GM19328 (cell line): ENCODE measurements around the gene SLC22A6.

Source experiments
- ATAC-seq: cut with Tn5 transposase; IDR thresholded peaks from one replicate; pipeline ENCODE4 v1.9.1; 2021; ENCODE audit warnings: mild to moderate bottlenecking, moderate library complexity; ENCODE audit not compliant: unreplicated experiment

Gene SLC22A6

GRCh38 chr11:62984451-62984991 lies at the start of gene SLC22A6:
SLC22A6 (minus strand) TSS chr11:62984967; CDS start chr11:62984690, 277 bp downstream.
- ATAC-seq = no peak

DNA sequence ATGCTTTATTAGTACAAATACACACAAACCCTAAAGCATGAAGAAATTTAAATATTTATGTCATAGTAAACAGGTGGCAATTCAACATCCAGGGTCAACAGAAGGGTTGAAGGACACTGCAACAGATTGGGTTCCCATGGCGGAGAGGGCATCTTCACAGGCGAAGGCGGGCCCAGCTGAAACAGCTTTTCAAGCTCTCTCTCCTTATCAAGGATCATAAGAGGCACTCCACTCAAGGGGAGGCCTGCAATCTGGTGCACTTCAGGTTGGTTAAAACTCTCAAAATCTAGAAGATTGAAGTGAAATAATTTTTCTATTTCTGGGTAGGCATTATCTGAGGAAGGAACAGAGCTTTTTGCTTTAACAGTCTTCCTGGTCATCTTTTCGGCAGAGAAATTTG lies 47.7 kb upstream of the SLC22A6 start:
- ATAC-seq = no peak

DNA sequence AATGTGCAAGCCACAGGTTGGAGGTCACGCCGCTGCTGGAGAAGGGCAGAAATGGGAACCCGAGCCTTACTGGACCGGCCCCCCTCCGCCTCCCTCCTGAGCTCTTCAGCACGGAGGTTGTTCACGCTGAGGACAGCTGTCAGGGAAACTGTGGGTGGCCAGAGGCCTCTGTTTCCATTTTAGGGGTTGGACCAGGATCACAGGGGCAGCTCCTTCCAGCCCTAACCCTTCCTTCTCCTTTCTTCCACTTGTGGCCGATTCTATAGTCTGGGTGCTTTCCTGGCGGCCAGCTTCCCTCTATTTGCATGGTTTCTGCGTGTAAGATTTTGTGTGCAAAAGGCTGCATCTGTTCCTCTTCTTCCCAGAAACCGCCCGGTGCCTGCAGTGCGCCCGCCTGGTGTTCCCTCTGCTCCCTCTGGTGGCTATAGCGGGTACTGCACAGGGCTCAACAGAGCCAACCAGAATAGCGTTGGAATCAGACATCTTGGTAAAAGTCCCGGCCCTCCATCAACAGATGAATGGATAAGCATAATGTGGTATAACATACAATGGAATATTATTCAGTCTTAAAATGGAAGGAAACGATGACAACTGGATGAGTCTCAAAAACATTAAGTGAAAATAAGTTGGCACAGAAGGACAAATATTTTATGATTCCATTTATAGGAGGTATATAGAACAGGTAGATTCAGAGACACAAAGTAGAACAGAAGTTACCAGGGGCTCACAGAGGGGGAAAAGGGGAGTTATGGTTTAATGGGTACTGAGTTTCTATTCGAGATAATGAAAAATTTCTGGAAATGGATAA lies 39.3 kb upstream of the SLC22A6 start:
- ATAC-seq = no peak

DNA sequence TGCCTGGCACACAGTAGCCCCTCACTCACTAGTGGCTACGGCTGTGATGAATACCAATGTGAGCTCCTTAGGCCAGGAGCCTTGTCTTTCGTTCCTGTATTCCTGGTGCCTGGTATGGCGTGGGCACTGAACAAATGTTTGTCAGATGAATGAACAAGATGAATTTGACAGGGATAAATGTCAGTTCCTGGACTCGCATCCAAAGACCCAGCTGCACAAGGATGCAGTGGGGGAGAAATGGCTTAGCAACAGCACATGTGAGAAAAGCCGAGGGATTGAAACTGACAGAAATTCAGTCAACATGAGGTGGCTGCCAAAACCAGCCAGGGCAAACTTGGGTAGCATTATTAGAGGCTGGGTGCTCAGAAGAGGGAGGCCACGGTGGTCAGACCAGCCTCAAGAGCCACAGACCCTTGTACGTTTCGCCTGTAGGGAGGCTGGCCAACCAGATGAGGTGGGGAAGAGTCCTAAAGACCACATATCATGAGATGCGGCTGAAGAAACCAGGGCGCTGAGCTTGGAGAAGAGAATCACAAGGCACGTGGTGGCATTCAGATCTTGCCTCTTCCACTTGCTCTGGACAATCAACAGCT lies 38.6 kb upstream of the SLC22A6 start:
- ATAC-seq = no peak

- ATAC-seq = no peak
Observed at GRCh38 chr11:63022441-63022840, 37.7 kb upstream of the SLC22A6 start.

DNA sequence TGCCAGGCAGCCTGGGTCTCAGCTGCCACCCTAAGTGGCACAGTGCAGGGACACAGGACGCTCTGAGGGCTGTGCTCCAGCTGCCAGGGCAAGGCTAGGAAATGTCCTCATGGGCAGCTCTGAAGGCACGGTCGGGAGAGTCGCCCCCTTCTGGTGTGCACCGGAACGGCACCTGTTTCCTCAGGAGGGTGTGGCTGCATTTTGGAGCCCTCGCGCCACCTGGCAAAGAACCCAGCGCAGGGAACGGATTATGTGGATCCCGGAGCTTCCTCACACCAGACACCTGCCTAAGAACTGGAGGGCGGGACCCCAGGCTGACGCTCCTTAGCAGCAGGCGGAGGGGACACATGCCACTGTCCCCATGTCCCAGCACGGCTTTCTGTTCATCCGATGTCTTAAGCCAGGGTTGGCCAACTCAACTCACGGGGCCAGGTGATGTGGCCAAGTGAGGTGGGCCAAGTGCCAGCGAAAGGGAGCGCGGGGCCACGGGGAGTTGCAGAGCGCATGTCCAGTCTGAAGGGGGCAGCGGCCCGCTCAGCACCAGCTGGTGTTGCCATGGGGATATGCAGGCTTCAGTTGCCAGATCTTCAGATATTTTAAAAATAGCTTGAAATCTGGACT lies 36.0 kb upstream of the SLC22A6 start:
- ATAC-seq = no peak

GRCh38 chr11:63019506-63019905 lies 34.7 kb upstream of the SLC22A6 start:
- no peak for ATAC-seq

- no peak for ATAC-seq
Observed at GRCh38 chr11:63017306-63017974, 32.7 kb upstream of the SLC22A6 start.

GRCh38 chr11:63015521-63016215 lies 30.9 kb upstream of the SLC22A6 start, which contains the start of gene SLC22A8:
SLC22A8 (minus strand) TSS chr11:63015841; CDS start chr11:63014958, 883 bp downstream.
- ATAC-seq = no peak

DNA sequence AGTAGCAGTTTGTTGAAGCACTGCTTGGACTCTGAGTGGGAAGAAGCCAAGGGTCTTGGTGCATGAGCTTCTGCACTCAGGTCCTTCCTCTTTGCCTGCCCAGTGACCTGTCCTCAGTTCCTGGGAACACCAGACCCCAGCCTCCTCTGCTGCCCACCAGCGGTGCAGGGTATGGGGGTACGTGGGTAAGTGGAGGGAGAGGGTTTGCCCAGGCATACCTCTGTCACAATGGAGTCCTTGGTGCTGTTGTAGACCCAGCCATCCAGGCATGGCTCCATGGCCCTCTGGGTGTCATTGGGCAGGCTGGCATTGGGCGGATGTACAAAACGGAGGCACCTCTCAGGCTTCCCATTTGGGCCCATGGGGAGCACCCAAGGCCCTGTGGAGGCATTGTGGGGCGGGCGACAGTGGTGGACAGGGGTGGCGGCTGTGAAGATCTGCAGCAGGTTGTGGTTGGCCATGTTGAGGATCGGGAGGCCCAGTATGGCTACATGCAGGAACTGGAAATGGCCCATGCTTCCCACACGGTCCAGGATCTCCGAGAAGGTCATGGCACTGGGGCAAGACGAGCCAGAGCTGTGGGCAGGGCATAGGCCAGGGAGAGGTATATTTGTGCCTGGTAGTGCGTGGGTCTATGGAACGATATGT lies 29.8 kb upstream of the SLC22A6 start:
- ATAC-seq = no peak

GRCh38 chr11:63012839-63013238 lies 28.1 kb upstream of the SLC22A6 start:
- ATAC-seq = no peak

- no peak for ATAC-seq
Observed at GRCh38 chr11:63012430-63012829, 27.7 kb upstream of the SLC22A6 start.

GRCh38 chr11:63010934-63011439 lies 26.2 kb upstream of the SLC22A6 start:
- no peak for ATAC-seq

- no peak for ATAC-seq
Observed at GRCh38 chr11:63007920-63008319, 23.2 kb upstream of the SLC22A6 start.

- ATAC-seq = no peak
Observed at GRCh38 chr11:63001456-63001855, 16.7 kb upstream of the SLC22A6 start.

GRCh38 chr11:62999649-63000048 lies 14.9 kb upstream of the SLC22A6 start:
- ATAC-seq = no peak

DNA sequence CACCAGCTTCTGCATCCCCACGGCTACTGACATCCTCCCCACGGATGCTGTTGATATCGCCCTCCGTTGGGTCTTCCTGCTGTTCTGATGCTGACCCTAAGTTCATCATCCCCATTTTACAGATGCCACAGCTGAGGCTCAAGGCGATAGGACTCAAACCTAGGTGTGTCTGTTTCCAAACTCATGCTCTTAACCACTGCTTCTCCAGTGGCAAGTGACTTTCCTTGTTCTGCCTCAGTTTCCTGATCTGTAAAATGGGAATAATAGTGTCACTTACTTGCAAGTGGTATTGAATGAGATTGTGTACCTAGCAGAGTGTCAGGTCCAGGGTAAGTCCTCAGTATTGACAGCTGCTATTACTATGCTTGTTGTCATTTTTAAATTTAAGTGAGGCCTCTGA lies 14.4 kb upstream of the SLC22A6 start:
- no peak for ATAC-seq

DNA sequence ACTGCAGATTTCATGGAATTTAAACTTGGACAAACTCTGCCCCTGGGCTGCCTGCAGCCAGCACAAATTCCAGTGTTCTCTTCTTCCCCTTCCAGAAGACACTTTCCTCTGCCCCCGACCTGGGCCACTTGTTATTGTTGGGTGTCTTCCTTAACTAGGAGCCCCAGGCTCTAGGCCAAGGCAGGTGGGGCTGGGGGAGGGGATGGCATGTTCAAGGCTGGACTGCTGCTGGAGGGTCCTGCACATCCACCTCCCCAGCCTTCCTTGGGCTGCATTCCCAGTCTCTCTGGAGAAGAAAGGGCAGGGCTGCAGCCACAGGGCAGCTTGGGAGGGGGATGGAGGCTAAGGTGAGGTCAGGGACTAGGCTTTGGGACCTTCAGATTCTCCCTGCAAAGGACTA lies 11.5 kb upstream of the SLC22A6 start:
- no peak for ATAC-seq

DNA sequence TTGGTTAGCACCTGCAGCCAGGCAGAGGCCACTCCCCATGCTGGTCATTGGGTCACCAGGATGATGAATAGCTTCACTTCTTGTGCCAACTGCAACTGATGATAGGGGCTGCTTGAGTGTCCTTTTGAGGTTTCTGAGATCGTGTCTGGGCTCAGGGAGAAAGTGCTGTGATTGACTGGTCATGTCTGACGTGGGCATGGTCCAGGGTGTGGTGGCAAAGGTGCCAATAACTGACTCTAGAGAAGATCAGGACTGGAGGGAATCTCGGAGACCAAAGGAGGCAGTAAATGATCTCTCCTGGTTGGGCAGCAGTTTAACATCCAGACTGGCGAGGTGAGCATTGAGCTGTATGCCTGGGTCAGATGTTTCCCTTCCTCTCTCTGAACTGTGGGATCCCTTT lies 10.0 kb upstream of the SLC22A6 start:
- ATAC-seq = no peak

DNA sequence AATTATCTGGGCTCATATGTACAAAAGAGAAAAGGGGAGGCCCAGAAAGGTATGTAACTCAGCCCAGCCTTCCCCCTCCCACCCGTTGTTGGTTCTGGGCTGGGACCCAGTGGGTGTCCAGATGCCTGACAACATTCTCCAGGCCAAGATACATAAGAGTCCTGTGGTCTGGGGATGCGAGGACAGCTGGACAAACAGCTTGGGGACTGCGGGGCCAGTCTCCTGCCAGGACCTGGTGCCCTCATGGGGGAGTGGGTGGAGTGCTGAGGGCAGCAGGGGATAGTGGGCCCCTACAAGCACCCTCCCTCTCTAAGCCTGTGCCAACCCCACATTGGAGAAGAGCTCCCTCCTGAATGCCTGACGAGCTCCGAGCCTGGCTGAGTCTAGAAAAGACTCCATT lies 3.5 kb upstream of the SLC22A6 start:
- ATAC-seq = no peak
